Endothelial cell (in vitro differentiated cells): ENCODE results near the gene LAPTM5. TPM values are rescaled to one million over a fixed set of nuclear protein-coding genes. Genes with fewer than 3 reads are reported as not detected.

ENCODE experiments used
- DNase-seq: peaks from one replicate; pipeline ENCODE4 v3.0.0; 2021; ENCODE audit warnings: low spot score
- H3K27ac Mint-ChIP-seq: one replicate; pipeline ENCODE4 v1.8.0; 2021; ENCODE audit warnings: mixed read lengths, inconsistent platforms; ENCODE audit not compliant: unreplicated experiment
- H3K27me3 Mint-ChIP-seq: one replicate; pipeline ENCODE4 v1.8.0; 2021; ENCODE audit warnings: mild to moderate bottlenecking, moderate library complexity, mixed read lengths, inconsistent platforms; ENCODE audit not compliant: unreplicated experiment
- H3K36me3 Mint-ChIP-seq: one replicate; pipeline ENCODE4 v1.8.0; 2021; ENCODE audit warnings: mild to moderate bottlenecking, low read depth, mixed read lengths, inconsistent platforms; ENCODE audit not compliant: unreplicated experiment
- H3K4me1 Mint-ChIP-seq: one replicate; pipeline ENCODE4 v1.8.0; 2021; ENCODE audit warnings: mild to moderate bottlenecking, mixed read lengths, inconsistent platforms; ENCODE audit not compliant: unreplicated experiment
- H3K4me3 Mint-ChIP-seq: one replicate; pipeline ENCODE4 v1.8.0; 2021; ENCODE audit warnings: mild to moderate bottlenecking, mixed read lengths, inconsistent platforms; ENCODE audit not compliant: unreplicated experiment
- H3K9me3 Mint-ChIP-seq: one replicate; pipeline ENCODE4 v1.8.0; 2021; ENCODE audit warnings: mixed read lengths, inconsistent platforms; ENCODE audit not compliant: unreplicated experiment
- total RNA-seq: library from RNA; stranded (reverse); fragmentation: NEBNext Ultra II Directional; extraction: Animal tissue kit (Norgen Biotek cat#: 25700); gene quantifications from one replicate; pipeline ENCODE4 v1.2.1, GENCODE V29; 2021; ENCODE audit not compliant: unreplicated experiment
- TF ChIP-seq, protein P1 (sequence below): fragments of 200-600 bp; sonication (generic); IDR thresholded peaks from one replicate; pipeline ENCODE4 v1.5.0; 2021; ENCODE audit warnings: antibody characterized with exemption; ENCODE audit not compliant: unreplicated experiment

LAPTM5 gene
- total RNA-seq, 1 donor from 2014 or later, result 80.5 TPM

- H3K36me3 Mint-ChIP-seq, result no peaks in the 10 kb centered on the region
- H3K4me3 Mint-ChIP-seq, result no peak overlapping the region
- DNase-seq, result no peak
- H3K27me3 Mint-ChIP-seq, result peaks cover 10% of the 10 kb centered on the region
- TF ChIP-seq, protein P1, sequence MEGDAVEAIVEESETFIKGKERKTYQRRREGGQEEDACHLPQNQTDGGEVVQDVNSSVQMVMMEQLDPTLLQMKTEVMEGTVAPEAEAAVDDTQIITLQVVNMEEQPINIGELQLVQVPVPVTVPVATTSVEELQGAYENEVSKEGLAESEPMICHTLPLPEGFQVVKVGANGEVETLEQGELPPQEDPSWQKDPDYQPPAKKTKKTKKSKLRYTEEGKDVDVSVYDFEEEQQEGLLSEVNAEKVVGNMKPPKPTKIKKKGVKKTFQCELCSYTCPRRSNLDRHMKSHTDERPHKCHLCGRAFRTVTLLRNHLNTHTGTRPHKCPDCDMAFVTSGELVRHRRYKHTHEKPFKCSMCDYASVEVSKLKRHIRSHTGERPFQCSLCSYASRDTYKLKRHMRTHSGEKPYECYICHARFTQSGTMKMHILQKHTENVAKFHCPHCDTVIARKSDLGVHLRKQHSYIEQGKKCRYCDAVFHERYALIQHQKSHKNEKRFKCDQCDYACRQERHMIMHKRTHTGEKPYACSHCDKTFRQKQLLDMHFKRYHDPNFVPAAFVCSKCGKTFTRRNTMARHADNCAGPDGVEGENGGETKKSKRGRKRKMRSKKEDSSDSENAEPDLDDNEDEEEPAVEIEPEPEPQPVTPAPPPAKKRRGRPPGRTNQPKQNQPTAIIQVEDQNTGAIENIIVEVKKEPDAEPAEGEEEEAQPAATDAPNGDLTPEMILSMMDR, result no peak
- H3K9me3 Mint-ChIP-seq, result no peaks in the 10 kb centered on the region
- no peak overlapping the region for H3K27ac Mint-ChIP-seq
- peaks cover 16% of the 10 kb centered on the region for H3K4me1 Mint-ChIP-seq
Measured at GRCh38 chr1:30765556-30766434, 8.2 kb upstream of the LAPTM5 start.

DNA sequence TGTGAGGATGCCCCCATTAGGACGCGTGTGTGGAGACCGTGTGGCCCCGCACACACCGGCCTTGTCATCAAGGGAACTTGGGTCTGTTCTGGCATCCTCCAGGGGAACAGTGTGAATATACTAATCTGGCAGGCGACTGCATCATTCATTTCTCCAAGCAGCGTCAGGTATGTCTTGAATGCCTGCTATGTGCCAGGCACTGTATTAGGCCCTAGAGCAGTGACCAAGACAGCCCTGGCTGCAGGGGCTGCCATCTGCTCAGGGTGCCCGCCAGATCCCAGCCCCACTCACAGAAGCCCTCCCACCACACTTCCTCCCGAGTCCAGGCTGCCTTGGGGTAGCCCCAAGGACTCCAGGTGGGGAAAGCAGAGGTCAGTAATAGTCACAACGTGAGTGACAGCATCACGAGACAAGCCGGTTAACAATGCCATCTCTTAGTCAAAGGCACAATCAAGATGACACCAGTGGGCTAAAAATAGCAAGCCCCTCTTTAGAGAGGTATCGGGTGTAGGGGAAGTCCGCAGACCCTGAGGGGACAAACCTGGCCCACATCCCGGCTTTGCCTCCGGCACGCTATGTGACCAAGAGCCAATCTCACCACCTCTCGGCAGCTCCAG, 7.5 kb upstream of the LAPTM5 start:
- no peak overlapping the region for H3K4me3 Mint-ChIP-seq
- no peaks in the 10 kb centered on the region for H3K36me3 Mint-ChIP-seq
- TF ChIP-seq, protein P1, result no peak
- no peaks in the 10 kb centered on the region for H3K9me3 Mint-ChIP-seq
- H3K4me1 Mint-ChIP-seq, result peaks cover 16% of the 10 kb centered on the region
- no peak overlapping the region for H3K27ac Mint-ChIP-seq
- H3K27me3 Mint-ChIP-seq, result peaks cover 8% of the 10 kb centered on the region
- no peak for DNase-seq

DNA sequence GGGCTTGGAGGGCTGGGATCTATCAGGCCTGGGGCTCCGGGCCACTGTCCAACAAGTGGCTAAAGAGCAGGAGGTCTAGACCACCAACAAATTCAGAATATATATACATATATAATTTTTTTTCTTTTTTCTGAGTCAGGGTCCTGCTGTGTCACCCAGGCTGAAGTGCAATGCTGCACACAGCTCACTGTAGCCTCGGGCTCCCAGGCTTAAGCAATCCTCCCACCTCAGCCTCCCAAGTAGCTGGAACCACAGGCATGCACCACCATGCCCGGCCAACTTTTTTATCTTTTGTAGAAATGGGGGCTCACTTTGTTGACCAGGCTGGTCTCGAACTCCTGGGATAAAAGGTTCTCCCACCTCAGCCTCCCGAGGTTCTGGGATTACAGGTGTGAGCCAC, 6.8 kb upstream of the LAPTM5 start:
- DNase-seq, result no peak
- no peaks in the 10 kb centered on the region for H3K36me3 Mint-ChIP-seq
- H3K27ac Mint-ChIP-seq, result no peak overlapping the region
- peaks cover 10% of the 10 kb centered on the region for H3K27me3 Mint-ChIP-seq
- H3K9me3 Mint-ChIP-seq, result no peaks in the 10 kb centered on the region
- no peak overlapping the region for H3K4me3 Mint-ChIP-seq
- H3K4me1 Mint-ChIP-seq, result peaks cover 15% of the 10 kb centered on the region
- TF ChIP-seq, protein P1, result no peak

GRCh38 chr1:30763651-30764248, 6.2 kb upstream of the LAPTM5 start:
- no peak for DNase-seq
- Mint-ChIP-seq H3K9me3 (no peaks in the 10 kb centered on the region), H3K27ac (no peak overlapping the region), H3K36me3 (no peaks in the 10 kb centered on the region), H3K4me1 (peaks cover 12% of the 10 kb centered on the region), H3K4me3 (no peak overlapping the region), H3K27me3 (peaks cover 8% of the 10 kb centered on the region)
- TF ChIP-seq, protein P1, result no peak
